ENCODE results near the gene CADM1. TPM values are rescaled to one million over a fixed set of nuclear protein-coding genes. Genes with fewer than 3 reads are reported as not detected.
A peak's percentile ranks its signal among the peaks of the same experiment; 100 is the strongest.
"Not testable (repeated sequence)": the region's sequence is repeated elsewhere in the genome, so short reads cannot be mapped to it uniquely, and the experiment has no call there.

CADM1 gene
- total and polyA plus RNA-seq, 8 donors: 0.58 to 29.7 (median 5.3) TPM

DNA sequence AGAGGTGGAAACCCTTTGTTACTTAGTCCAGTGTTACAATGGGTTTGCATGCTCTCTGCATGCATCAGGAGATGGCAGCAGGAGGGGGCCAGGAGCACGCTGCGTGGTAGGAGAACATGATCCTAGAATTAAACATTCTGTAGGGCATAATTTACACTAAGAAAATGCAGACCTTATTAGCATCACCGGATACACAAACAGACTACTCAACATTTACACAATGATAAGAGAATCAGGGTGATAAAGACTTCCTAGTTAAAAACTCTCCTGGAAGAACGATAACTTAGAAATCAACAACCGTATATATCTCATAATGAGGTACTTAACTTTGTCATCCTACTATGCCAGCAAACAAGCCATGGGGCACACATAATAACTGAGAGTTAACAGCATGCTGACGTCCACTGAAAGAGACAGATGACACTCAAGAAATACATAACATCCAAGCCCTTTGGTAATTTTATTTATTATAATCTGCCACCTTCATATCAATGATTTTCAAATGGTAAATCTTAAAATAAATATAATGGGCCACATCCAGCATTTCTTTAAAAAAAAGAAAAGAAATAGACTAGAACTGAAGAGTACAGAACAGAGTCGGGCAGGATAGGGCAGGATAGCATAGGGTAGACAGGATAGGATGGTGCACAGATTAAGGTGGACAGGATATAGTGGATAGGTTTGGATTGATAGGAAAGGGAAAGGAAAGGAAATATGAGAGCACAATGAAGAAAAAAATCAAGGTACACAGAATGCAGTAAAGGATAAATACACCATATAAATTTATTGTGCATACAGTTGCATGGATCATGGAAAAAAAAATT lies 27.5 kb downstream of the CADM1 start:
- intact Hi-C loops (cut with DNase I; ENCODE audit: low total_unique reads): no loop called here
- TF ChIP-seq EP300 (IDR thresholded peaks at IDR 0.05) (no peak), POLR2AphosphoS5 (IDR thresholded peaks at IDR 0.05) (no peak), POLR2A (IDR thresholded peaks at IDR 0.05) (no peak)
- TF ChIP-seq, protein P1, sequence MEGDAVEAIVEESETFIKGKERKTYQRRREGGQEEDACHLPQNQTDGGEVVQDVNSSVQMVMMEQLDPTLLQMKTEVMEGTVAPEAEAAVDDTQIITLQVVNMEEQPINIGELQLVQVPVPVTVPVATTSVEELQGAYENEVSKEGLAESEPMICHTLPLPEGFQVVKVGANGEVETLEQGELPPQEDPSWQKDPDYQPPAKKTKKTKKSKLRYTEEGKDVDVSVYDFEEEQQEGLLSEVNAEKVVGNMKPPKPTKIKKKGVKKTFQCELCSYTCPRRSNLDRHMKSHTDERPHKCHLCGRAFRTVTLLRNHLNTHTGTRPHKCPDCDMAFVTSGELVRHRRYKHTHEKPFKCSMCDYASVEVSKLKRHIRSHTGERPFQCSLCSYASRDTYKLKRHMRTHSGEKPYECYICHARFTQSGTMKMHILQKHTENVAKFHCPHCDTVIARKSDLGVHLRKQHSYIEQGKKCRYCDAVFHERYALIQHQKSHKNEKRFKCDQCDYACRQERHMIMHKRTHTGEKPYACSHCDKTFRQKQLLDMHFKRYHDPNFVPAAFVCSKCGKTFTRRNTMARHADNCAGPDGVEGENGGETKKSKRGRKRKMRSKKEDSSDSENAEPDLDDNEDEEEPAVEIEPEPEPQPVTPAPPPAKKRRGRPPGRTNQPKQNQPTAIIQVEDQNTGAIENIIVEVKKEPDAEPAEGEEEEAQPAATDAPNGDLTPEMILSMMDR (IDR thresholded peaks at IDR 0.05): no peak
- Histone ChIP-seq H3K4me3 (no peak overlapping the region), H3K9me3 (no peaks in the 10 kb centered on the region), H3K4me1 (peaks cover 0 to 1% (median 0%) of the 10 kb centered on the region in 4 donors), H3K36me3 (no peaks in the 10 kb centered on the region), H3K27me3 (no peaks in the 10 kb centered on the region), H3K27ac (no peak overlapping the region)
- WGBS, 5 donors: 47 to 58% (median 52%) methylated on average over 7 of the region's 7 CpGs
- no peak for DNase-seq

DNA sequence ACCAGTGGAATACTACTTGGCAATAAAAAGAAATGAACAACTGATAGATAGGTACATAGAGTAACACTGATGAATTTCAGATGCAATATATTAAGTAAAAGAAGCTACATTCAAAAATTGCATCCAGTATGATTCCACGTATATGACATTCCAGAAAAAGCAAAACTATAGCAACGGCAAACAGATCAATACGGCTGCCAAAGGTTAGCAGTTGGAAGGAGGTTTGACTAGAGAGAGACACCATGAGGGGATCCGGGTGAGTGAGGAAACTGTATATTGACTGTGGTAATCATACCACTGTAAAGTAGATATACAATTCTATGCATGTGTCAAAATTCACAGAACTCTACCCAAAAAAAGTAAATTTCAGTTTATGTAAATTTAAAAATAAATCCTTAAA lies 28.7 kb downstream of the CADM1 start:
- WGBS, 5 donors: 87 to 94% (median 92%) methylated on average over 4 of the region's 4 CpGs
- TF ChIP-seq, protein P1 (IDR thresholded peaks at IDR 0.05): no peak

DNA sequence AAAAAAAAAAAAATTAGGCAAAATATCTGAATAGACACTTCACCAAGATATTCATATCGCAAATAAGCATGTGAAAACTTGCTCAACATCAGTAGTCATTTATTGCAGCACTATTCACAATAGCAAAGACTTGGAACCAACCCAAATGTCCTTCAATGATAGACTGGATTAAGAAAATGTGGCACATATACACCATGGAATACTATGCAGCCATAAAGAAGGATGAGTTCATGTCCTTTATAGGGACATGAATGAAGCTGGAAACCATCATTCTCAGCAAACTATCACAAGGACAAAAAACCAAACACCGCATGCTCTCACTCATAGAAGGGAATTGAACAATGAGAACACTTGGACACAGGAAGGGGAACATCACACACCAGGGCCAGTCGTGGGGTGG lies 29.9 kb downstream of the CADM1 start:
- H3K9me3 ChIP-seq; H3K4me1 ChIP-seq; H3K27me3 ChIP-seq; H3K4me3 ChIP-seq; intact Hi-C loops (cut with DNase I; ENCODE audit: low total_unique reads); H3K36me3 ChIP-seq; DNase-seq; H3K27ac ChIP-seq: not testable (repeated sequence)
- WGBS, 5 donors: 77 to 91% (median 85%) methylated on average over 3 of the region's 3 CpGs

More for the DNA sequence above, 28.7 kb downstream of the CADM1 start:
- H3K27me3 ChIP-seq: no peaks in the 10 kb centered on the region
- peaks cover 0 to 9% (median 2%) of the 10 kb centered on the region in 4 donors for H3K4me1 ChIP-seq
- no peaks in the 10 kb centered on the region for H3K36me3 ChIP-seq
- no peaks in the 10 kb centered on the region for H3K9me3 ChIP-seq
- DNase-seq: no peak
- H3K27ac ChIP-seq: no peak overlapping the region
- intact Hi-C loops (cut with DNase I; ENCODE audit: low total_unique reads): no loop called here
- no peak overlapping the region for H3K4me3 ChIP-seq

DNA sequence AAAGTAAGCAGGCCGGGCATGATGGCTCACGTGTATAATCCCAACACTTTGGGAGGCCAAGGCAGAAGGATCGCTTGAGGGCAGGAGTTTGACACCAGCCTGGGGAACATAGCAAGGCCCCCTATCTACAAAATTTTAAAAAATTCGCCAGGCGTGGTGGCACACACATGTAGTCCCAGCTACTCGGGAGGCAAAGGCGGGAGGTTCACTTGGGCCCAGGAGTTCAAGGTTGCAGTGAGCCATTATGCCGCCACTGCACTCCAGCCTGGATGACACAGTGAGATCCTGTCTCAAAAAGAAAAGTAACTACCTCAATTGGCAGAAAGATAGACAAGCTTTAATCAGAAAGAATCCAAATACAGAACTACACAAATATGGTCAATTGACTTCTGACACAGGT lies 31.0 kb downstream of the CADM1 start:
- Histone ChIP-seq H3K4me3 (no peak overlapping the region), H3K27ac (no peak overlapping the region), H3K9me3 (no peaks in the 10 kb centered on the region), H3K27me3 (no peaks in the 10 kb centered on the region), H3K4me1 (peaks cover 0 to 9% (median 2%) of the 10 kb centered on the region in 4 donors), H3K36me3 (no peaks in the 10 kb centered on the region)
- WGBS, 5 donors: 96 to 98% (median 96%) methylated on average over 8 of the region's 8 CpGs
- no peak for DNase-seq
- intact Hi-C loops (cut with DNase I; ENCODE audit: low total_unique reads): no loop called here
- TF ChIP-seq EP300 (IDR thresholded peaks at IDR 0.05) (no peak), POLR2A (IDR thresholded peaks at IDR 0.05) (no peak), POLR2AphosphoS5 (IDR thresholded peaks at IDR 0.05) (no peak)
- TF ChIP-seq, protein P1 (IDR thresholded peaks at IDR 0.05): no peak

DNA sequence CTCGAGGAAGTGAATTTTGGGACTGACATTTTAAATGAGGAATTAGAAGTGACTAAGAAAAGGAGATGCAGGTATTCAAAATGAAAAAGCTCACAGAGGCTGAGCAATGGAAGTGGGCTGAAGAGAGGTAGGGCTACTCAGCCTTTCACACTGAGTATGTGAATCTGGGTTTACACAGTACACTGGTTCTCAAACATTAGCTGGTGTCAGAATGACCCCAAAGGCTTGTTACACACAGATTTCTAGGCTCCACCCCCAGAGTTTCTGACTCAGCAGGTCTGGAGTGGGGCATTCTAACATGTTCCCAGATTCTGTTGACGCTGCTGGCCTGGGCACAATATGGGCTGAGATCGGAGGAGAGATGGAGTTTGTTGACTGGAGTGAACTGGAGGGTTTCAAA lies 32.8 kb downstream of the CADM1 start:
- 29 to 55% (median 51%) methylated on average over 3 of the region's 3 CpGs for WGBS, 5 donors
- TF ChIP-seq, protein P1 (IDR thresholded peaks at IDR 0.05): no peak
- TF ChIP-seq POLR2AphosphoS5 (IDR thresholded peaks at IDR 0.05) (no peak), EP300 (IDR thresholded peaks at IDR 0.05) (no peak), POLR2A (IDR thresholded peaks at IDR 0.05) (no peak)
- no peaks in the 10 kb centered on the region for H3K9me3 ChIP-seq
- H3K36me3 ChIP-seq: no peaks in the 10 kb centered on the region
- H3K27me3 ChIP-seq: no peaks in the 10 kb centered on the region
- intact Hi-C loops (cut with DNase I; ENCODE audit: low total_unique reads): no loop called here
- DNase-seq: peak; percentile 40 to 70
- no peak overlapping the region for H3K4me3 ChIP-seq
- peaks cover 0 to 9% (median 2%) of the 10 kb centered on the region in 4 donors for H3K4me1 ChIP-seq
- no peak overlapping the region for H3K27ac ChIP-seq

Measured in stomach (tissue), 9 donors.